Colonic mucosa (tissue), 4 donors: Measurements from ENCODE around the gene CLDN6. TPM values are rescaled to one million over a fixed set of nuclear protein-coding genes. Genes with fewer than 3 reads are reported as not detected.

Experiments
- DNase-seq: peaks from one replicate; pipeline ENCODE4 v3.0.0-alpha.2; 2020
- H3K27ac ChIP-seq: fragments of 200-600 bp; one replicate; pipeline ENCODE4 v1.8.0; 2021
- H3K27me3 ChIP-seq: fragments of 200-600 bp; one replicate; pipeline ENCODE4 v1.8.0; 2021
- H3K36me3 ChIP-seq: fragments of 200-600 bp; one replicate; pipeline ENCODE4 v1.8.0; 2021
- H3K4me1 ChIP-seq: fragments of 200-600 bp; one replicate; pipeline ENCODE4 v1.8.0; 2021; ENCODE audit warnings: mild to moderate bottlenecking
- H3K4me3 ChIP-seq: fragments of 200-600 bp; one replicate; pipeline ENCODE4 v1.8.0; 2021
- H3K9ac ChIP-seq, 2 donors: one replicate each; pipeline ENCODE4 v1.7.0; 2013; ENCODE audit warnings: control low read depth in 2 of 2, low read depth in 2 of 2, low read length in 2 of 2
- H3K9me3 ChIP-seq: fragments of 200-600 bp; one replicate; pipeline ENCODE4 v1.8.0; 2021
- CTCF ChIP-seq: fragments of 200-600 bp; IDR thresholded peaks from one replicate; pipeline ENCODE4 v1.8.0; 2022; ENCODE audit warnings: antibody characterized with exemption, mild to moderate bottlenecking
- intact Hi-C: fragments of 100-400 bp; cut with DNase I; formaldehyde crosslinking; loops from one replicate; pipeline ENCODE4 v1.14.1; 2022
- total RNA-seq, 2 donors: library from RNA; stranded (reverse); fragmentation: NEBNext Ultra II Directional in 1 of 2; extraction: Animal tissue kit (Norgen Biotek cat#: 25700) in 1 of 2; gene quantifications; one replicate each; pipeline ENCODE4 v1.2.1, GENCODE V29; 2021
- donor health status: healthy.
- donor health status: DM: no; HTN: no; CAD: no.
- donor health status: DM: no; HTN: no; CAD: no.

The CLDN6 gene
- total RNA-seq, 2 donors from 2014 or later = 1.2 TPM; not detected in 1

DNA sequence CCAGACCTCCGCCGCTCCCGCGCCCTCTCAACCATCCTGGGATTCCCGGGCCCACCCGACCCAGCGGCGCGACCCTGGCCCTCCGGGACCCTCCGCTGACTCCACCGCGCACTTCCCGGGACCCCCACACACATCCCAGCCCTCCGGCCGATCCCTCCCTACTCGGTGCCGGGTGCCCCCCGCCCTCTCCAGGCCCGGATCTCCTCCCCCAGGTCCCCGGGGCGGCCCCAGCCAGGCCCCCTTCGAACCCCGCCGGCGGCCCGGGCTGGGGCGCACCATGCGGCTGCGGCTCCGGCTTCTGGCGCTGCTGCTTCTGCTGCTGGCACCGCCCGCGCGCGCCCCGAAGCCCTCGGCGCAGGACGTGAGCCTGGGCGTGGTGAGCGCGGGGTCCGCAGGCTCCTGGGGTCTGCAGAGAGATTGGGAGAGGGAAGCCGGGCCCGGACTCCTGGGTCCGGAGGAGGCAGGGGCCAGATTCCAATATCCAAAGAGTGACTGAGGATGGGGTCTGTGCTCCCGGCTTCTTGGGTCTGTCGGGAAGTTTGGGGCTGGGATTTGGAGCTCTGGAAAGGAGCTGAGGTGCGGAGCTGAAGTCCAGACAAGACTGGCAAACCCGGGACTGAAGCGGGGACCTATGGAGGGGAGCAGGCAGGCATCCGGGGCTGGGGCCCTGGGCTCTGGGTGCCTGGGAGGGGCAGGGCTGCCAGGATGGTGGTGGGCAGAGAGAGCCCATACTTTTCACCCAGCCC, 28.8 kb upstream of the CLDN6 start:
- TF ChIP-seq CTCF = no peak
- DNase-seq = no peak
- intact Hi-C loops = no loop called here
- peaks cover 49% of the 10 kb centered on the region for H3K27me3 ChIP-seq
- H3K27ac ChIP-seq = no peak overlapping the region
- H3K4me3 ChIP-seq = peak overlapping the region; percentile 27
- peak overlapping the region in 1 of 2 donors; percentile 43 for H3K9ac ChIP-seq
- H3K36me3 ChIP-seq = no peaks in the 10 kb centered on the region
- no peaks in the 10 kb centered on the region for H3K9me3 ChIP-seq
- H3K4me1 ChIP-seq = peaks cover 8% of the 10 kb centered on the region

- no peak for DNase-seq
- H3K27me3 ChIP-seq = peaks cover 49% of the 10 kb centered on the region
- peaks cover 8% of the 10 kb centered on the region for H3K4me1 ChIP-seq
- intact Hi-C loops = no loop called here
- H3K9me3 ChIP-seq = no peaks in the 10 kb centered on the region
- H3K4me3 ChIP-seq = peak within 1 kb of the TSS; percentile 27
- no peak for TF ChIP-seq CTCF
- no peaks in the 10 kb centered on the region for H3K36me3 ChIP-seq
- H3K9ac ChIP-seq = peak within 1 kb of the TSS in 1 of 2 donors; percentile 43
- no peak within 1 kb of the TSS for H3K27ac ChIP-seq
These were observed 28.0 kb upstream of the CLDN6 start, which contains the start of gene MMP25 for GRCh38 chr16:3045758-3046640. Gene MMP25, plus strand, starts transcription at chr16:3046561. Its CDS starts 357 bp downstream, at chr16:3046918.

DNA sequence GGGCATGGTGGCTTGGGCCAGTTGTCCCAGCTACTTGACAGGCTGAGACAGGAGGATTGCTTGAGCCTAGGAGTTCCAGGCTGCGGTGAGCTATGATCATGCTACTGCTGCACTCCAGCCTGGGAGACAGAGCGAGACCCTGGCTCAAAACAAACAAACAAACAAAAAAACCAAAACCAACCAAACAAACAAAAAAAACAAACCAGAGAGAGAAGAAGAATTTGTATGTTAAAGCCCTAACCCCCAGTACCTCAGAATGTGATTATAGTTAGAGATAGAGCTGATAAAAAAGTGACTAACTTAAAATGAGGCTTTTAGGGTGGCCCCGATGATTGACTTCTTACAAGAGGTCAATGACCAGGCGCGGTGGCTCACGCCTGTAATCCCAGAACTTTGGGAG, 26.7 kb upstream of the CLDN6 start:
- Histone ChIP-seq H3K4me1 (peaks cover 8% of the 10 kb centered on the region), H3K27me3 (peaks cover 42% of the 10 kb centered on the region), H3K9ac (no peak overlapping the region), H3K36me3 (no peaks in the 10 kb centered on the region), H3K27ac (no peak overlapping the region), H3K4me3 (no peak overlapping the region), H3K9me3 (no peaks in the 10 kb centered on the region)
- intact Hi-C loops = no loop called here
- no peak for DNase-seq
- no peak for TF ChIP-seq CTCF

DNA sequence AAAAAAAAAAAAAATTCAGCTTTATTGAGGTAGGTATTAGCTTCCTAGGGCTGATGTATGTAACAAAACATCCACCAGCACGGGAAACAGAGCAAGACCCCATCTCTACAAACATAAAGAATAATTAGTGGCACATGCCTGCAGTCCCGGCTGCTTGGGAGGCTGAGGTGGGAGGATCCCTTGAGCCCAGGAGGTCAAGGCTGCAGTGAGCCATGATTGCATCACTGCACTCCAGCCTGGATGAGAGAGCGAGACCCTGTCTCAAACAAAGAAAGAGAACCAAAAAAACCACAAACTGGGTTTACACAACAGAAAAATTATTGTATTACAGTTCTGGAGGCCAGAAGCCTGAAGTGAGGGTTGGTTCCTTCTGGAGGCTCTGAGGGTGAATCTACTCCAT, 24.4 kb upstream of the CLDN6 start:
- intact Hi-C loops = no loop called here
- Histone ChIP-seq H3K9ac (no peak overlapping the region), H3K27ac (no peak overlapping the region), H3K4me1 (peaks cover 13% of the 10 kb centered on the region), H3K9me3 (no peaks in the 10 kb centered on the region), H3K36me3 (no peaks in the 10 kb centered on the region), H3K27me3 (peaks cover 35% of the 10 kb centered on the region), H3K4me3 (no peak overlapping the region)
- TF ChIP-seq CTCF = no peak
- DNase-seq = no peak

DNA sequence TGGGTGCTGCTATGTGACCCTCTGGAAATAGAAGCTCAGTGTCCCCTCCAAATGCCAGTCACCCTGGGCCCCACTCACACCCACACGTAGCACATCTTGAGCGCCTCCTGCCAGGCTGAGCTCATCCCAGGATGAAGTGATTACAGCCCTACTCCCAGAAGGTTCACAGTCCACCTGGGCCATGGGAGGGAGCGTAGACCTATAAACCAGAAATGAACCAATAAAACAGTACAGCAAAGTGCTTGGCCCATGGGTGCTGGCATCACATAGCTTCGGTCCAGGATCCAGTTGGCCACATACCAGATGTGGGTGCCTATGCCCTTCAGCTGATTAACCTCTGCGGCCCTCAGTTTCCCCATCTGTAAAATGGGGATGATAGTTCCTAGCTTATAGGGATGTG, 20.9 kb upstream of the CLDN6 start:
- Histone ChIP-seq H3K27me3 (peaks cover 13% of the 10 kb centered on the region), H3K27ac (peak overlapping the region; percentile 57)

More for the DNA sequence above, 20.9 kb upstream of the CLDN6 start:
- intact Hi-C loops = no loop called here
- TF ChIP-seq CTCF = no peak
- no peaks in the 10 kb centered on the region for H3K9me3 ChIP-seq
- no peaks in the 10 kb centered on the region for H3K36me3 ChIP-seq
- no peak overlapping the region for H3K9ac ChIP-seq
- DNase-seq = peak; percentile 83
- H3K4me3 ChIP-seq = no peak overlapping the region
- H3K4me1 ChIP-seq = peaks cover 9% of the 10 kb centered on the region
